Activated T-cell treated with anti-CD3 and anti-CD28 coated beads for 48 hours (primary cell): Measurements from ENCODE around the gene NXPE1.

Experiments used
- DNase-seq: peaks from one replicate; pipeline ENCODE4 v3.0.0-alpha.2; 2020; ENCODE audit warnings: low read depth

Gene NXPE1

DNA sequence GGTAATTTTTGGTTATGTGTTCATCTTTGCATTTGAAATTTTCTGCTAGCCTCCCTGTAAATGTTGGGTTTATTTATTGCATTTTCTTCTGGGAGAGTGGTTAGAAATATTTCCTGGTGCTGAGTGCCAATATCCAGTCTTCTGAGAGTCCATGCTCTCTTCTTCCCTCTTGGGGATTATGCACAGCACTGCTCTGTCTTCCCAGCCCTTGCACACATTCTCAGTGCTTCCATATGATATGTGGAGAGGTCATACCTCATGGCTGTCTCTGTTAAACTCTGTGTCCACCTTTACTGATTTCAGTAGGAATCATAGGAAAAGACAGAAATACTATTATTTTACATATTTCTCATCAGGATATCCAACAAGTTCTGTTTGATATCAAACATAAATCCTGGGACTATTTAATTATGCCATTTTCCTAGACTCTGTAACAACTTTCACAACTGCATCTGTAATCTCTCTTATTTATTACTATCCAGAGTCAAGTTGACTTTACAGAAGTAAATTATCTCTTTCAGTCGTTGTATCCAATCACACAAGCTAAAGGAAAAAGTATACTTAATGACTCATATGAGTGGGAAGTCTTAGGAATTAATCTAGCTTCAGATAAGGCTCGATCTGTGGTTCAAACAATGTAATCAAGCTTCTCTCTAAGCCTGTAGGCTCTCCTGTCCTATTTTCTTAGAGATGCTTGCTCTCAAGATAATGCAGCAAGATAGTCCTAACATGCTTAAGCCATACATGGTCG lies 2.7 kb upstream of the NXPE1 start:
- DNase-seq, result no peak

DNA sequence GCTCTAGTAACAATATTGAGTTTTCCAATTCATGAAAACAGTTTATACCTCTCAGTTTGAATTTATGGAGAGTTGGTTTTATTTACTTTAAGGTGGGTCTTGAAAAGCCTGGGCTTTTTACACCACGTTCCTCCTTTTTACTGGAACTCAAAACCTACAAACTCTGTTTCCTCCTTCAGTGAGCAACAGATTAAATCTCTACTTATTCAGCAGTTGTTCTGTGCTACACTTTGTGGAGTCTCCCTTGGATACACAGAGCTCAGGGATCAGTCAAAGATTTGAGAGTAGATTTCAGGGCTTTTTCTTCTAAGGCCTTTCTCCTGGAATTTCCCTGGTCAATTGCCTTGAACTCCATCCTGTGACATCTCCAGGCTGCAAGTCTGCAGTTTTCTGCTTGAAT lies 3.5 kb downstream of the NXPE1 start:
- DNase-seq, result no peak

DNA sequence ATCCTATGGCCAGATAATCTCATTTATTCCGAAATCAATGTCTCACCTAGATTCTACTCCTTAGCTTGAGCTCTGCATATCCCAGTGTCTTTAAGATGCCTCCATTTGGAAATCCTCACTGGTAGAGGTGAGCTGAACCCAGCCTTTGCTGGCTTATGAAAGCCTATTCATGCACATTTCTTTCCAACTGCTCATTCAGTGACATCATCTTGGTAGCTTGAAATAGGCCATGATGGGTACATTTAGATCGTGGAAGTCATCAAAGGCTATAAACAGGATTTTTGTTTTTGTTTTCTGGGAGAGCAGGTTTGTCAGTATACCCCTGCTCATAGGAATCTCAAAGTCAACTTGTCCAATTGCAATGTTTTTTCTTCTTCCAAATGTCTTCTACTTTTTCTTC lies 6.0 kb downstream of the NXPE1 start:
- DNase-seq, result no peak

DNA sequence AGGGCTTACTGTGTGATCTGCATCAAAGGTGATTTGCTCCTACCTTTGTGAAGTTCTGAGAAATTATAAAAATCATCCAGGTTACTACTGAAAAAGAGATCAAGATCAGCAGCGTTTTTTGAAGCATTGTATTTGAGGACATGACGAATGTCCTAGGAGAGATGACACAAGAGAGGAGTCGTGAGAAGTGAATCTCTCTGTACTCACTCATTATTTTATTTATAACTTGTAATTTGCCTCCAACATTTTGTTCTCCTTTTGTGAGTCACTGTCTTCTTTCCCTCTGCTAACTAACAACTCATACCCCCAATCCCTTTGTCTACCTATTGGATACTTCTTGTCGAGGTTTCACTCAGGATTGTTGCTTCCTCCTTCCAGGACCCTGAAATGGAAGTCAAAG lies 8.6 kb downstream of the NXPE1 start:
- DNase-seq, result no peak

DNA sequence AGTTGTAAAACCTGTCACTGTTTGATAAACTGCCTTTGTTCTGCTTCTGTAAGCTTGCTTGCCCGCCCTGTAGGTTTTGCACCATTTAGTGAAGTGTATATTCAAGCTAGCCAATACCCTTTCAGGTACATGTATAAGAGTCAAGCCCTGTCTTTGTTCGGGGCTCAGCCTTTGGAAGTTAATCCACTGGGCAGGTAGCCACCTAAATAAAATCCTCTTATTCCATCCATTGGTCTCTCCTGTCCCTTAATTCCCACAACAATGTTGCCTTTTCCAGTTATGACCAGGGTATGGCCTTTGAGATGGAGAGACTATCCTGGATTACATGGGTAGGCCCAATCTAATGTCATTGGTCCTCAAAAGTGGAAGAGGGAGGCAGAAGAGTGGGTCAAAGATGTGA lies 34.0 kb downstream of the NXPE1 start:
- DNase-seq, result no peak

DNA sequence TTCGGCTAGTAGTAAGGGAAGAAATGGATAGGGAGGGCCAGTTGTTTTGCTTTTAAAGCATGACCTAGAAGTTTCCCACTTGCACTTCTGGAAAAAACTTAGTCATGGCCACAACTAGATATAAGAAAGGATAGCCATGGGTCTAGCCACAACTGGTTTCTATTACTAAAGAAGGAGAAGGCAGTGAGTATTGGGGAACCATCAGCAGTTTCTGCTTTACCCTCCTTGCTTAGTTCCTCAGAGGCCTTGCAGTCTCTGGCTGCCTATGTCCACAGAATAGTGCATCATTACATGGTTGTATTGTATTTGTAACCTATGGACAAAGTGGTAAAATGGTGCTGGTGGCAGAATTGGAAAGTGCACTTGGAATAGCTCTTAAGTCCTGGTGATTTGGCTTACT lies 35.6 kb downstream of the NXPE1 start:
- DNase-seq, result no peak

DNA sequence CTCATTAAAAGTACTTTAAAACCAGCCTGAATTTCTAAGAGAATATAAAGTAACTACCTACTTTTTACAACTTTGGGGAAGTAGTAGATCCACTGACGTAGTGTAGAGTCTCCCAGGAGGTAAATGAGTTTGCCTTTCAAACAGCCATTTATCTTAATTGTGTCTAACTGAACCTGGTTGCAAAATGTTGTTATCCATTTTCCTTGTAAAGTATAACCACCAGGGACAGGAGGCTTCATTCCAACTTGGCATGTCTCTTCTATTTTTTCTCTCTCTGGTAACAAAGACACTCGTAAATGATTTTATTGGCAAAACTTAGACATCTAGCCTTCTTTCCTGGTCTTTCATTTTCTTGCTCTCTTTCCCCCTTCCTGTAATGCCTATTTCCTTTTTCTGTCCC lies 36.9 kb downstream of the NXPE1 start:
- no peak for DNase-seq

DNA sequence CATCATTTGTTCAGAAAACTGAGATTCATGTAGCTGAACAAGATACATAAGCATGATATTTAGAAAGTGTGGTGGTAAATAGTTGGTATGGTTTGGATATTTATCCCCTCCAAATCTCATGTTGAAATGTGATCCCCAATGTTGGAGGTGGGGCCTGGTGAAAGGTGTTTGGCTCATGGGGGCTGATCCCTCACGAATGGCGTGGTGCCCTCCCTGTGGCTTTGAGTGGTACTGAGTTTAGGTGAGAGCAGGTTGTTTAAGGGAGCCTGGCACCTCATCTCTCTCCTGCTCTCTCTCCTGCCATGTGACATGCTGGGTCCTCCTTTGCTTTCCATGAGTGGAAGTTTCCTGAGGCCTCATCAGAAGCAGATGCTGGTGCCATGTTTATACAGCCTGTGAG lies 48.1 kb downstream of the NXPE1 start:
- DNase-seq, result no peak

DNA sequence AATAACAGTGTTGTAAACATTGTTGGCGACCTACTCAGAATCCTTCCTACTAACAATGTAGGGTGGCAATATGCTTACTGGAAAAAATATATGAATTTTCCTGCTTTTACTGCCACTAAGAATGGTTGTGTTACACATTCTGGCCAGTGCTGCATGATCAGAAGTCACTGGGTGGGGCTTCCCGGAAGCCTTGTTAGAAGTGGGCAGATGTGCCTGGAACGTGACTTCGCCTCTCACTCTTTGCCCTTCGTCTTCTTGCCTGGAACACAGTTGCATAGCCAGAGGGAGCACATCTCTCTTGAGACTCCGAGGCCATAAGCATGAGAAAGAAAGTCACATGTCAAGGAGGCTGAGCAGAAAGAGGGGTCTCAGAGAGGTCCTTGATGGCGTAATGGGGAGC lies 48.6 kb downstream of the NXPE1 start:
- DNase-seq, result no peak

DNA sequence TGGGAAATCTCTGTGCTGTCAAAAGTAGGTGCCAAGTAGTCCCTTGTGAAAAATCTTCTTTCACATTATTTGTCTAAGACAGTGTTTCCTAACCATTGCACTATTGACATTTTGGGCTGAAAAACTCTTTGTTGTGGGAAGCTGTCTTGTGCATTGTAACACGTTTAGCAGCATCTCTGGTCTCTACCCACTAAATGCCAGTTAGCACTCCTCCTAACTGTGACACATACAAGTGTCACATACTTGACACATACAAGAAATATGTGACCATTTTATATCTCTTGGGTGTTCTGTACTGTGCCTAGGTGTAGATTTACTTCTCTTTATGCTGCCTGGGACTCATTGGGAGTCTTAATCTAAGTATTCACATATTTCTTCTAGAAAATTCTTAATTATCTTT lies 57.8 kb downstream of the NXPE1 start:
- no peak for DNase-seq

DNA sequence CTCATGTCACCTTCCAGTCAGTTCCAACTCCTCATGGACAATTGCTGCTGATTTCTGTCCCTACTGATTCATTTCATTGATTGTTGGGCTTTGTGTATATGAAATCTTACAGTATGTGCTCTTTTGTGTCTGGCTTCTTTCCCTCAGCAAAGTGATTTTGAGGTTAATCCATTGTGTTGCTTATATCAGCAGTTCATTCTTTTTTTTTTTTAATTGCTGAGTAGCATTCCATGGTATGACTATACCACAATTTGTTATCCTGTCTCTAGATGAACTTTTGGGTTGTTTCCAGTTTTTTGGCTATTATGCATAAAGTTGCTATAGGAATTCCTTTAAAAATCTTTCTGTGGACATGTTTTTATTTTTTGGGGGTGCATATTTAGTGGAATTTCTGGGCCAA lies 59.9 kb downstream of the NXPE1 start:
- DNase-seq, result no peak

DNA sequence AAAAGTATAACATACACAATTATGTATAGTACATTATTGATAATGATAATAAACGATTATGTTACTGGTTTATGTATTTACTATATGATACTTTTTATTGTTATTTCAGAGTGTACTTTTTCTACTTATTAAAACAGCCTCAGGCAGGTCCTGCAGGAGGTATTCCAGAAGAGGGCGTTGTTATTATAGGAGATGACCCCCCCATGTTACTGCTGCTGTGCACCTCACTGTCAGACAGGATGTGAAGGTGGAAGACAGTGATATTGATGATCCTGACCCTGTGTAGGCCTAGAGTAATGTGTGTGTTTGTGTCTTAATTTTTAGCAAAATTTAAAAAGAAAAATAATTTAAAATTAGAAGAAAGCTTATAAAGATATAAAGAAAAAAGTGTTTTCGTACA lies 62.8 kb downstream of the NXPE1 start:
- DNase-seq, result no peak

DNA sequence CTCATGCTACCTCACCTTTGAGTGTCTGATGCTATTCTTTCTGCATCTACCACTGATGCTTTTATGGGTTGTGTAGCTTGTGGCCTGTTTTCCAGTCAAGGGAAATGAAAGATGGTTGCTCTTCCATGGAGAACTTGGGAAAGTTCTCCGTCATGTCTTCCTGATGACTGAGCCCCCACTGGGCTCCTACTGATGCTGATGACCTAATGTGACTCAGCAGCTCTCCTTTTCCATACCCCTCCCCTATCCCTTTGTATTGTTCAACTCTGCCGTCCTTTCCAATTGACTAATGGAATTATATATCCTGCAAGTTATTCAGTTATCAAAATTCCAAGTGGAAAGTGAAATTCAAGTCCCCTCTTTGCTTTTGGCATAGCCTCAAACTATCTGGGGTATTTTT lies 75.8 kb downstream of the NXPE1 start:
- no peak for DNase-seq

DNA sequence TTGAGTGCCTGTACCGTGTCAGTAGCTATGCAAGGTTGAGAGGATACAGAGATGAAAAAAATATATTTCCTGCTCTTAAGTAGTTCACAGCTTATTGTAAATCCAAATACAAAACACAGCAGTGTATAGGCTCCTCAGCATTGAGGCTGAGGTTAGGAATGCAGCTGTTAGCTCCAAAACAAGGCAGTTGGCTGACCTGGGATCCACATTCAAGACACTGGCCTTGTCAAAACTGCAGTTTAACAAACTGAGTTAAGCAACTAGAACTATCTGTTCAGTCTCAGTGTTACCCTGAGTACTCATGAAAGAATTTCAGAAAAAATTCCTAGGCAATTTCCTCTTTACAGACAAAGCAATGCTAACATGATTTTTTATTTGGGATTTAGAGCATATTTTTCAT lies 77.6 kb downstream of the NXPE1 start:
- DNase-seq, result no peak

DNA sequence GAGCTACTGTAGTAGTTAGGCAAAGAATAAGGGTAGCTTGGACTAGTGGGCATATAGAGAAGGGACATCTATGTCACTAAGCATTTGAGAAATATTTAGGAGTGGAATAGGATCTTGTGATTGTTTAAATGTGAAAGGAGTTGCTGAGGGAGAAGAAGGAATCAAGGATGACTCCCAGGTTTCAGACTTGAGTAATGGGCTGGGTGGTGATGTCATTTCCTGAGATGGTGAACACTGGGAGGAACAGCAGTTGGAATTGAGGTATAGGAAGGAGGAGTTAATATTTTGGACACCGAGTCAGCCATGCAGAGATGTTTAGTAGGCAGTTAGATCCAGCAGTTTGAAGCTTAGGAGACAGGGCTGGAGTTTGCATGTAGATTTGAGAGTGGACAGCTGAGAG lies 80.3 kb downstream of the NXPE1 start:
- DNase-seq, result no peak

DNA sequence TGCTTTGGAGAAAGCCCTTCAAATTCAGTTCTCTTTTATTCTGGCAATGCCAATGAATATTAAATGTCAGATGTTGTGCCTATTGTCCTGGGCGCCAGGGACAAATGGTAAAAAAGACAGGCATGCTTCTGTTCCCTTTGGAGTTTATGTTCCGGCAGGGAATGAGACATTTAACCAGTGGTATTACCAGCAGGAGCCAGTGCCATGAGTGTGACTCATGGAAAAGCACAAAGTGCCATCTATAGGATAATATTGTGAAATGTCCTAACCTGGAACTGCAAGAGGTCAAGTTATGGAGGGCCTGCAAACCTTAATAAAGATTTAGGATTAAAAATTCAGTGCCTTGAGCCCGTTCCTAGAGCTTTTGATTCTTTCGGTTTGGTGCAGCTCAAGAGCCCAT lies 80.9 kb downstream of the NXPE1 start:
- no peak for DNase-seq

DNA sequence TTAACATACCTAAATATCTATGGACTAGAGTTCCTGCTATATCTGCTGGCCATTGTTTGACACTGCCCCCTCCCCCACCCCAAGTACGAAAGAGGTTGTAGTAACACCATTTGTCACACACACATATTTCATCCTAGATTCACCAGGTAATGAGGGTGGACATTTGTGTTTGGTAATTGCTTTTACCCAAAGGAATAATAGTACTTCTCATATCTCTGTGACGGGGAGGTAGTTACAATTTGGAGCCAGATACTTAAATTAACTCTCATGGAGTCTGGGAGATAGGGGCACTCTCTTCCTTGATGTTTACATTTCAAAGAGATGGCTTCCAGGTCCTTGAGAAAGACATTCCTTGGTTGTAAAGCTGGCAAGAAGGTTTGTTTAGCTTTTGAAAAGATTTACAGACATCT lies 81.7 kb downstream of the NXPE1 start:
- DNase-seq, result no peak

DNA sequence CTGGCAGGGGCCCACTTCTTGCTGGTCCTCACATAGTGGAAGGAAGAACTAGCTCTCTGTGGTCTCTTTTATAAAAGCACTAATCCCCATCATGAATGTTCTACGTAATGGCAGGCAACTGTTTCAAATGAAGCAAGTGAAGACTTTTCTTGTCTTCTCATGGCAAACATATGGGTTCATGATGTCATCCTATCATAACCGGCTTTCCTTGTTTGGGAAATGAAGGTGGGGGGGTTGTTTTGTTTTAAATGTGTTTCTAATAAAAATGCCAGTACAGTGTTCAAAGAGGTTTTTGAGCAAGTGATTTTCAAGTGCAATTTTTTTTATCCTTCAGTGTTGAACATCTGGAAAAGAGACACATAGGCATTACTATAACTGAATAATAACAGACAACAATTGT lies 87.0 kb downstream of the NXPE1 start:
- DNase-seq, result no peak
